ENCODE results near the gene USP46. TPM values are rescaled to one million over a fixed set of nuclear protein-coding genes. Genes with fewer than 3 reads are reported as not detected.

Gene USP46
- total and polyA plus RNA-seq, 2 of the 4 experiments (the other 2 are of a cell fraction) = 9.3 to 15.4 TPM

- Histone ChIP-seq H3K9me1 (ENCODE audit: insufficient read depth, low read length) (peaks cover 15% of the 10 kb centered on the region), H4K8ac (ENCODE audit: low read depth in 2 of 2, low read length in 2 of 2) (no peak overlapping the region), H3K4ac (ENCODE audit: low read depth, low read length) (no peak overlapping the region), H4K20me1 (ENCODE audit: insufficient read depth, low read length) (peaks cover 76% of the 10 kb centered on the region), H3K18ac (ENCODE audit: low read depth, low read length) (no peak overlapping the region), H3K79me1 (ENCODE audit: low read depth in 1 of 2, low read length in 2 of 2) (peaks cover 33 to 75% of the 10 kb centered on the region in 2 experiments), H2AK5ac (ENCODE audit: low read depth, low read length) (no peak overlapping the region), H3K23ac (ENCODE audit: low read depth, low read length) (no peak overlapping the region), H3K14ac (replicated peaks; ENCODE audit: low read depth, low read length) (no peak overlapping the region), H2BK5ac (ENCODE audit: low read depth, low read length, poor library complexity, severe bottlenecking) (no peak overlapping the region), H3K36me3 (ENCODE audit: control insufficient read depth, insufficient read depth, low read length) (peaks cover 1% of the 10 kb centered on the region; the same call in 1 of the 2 replicates), H3K9ac (ENCODE audit: low read depth, low read length) (no peak overlapping the region), H2AFZ (replicated peaks; ENCODE audit: low read length, poor library complexity) (no peak overlapping the region), H3K4me2 (ENCODE audit: low read depth, low read length) (no peak overlapping the region), H3K27me3 (ENCODE audit: control insufficient read depth, insufficient read depth, low read length) (no peaks in the 10 kb centered on the region), H3K27ac (ENCODE audit: insufficient read depth, low read length) (no peak overlapping the region), H2AK9ac (replicated peaks; ENCODE audit: low read depth, low read length, poor library complexity) (no peak overlapping the region), H2BK120ac (ENCODE audit: low read depth, low read length) (no peak overlapping the region), H3K56ac (ENCODE audit: extremely low read depth, insufficient read depth, low read length) (no peak overlapping the region), H4K5ac (ENCODE audit: low read depth, low read length) (no peak overlapping the region), H2BK20ac (ENCODE audit: low read depth, low read length) (no peak overlapping the region), H2BK15ac (ENCODE audit: low read depth, low read length) (no peak overlapping the region), H3K9me3 (ENCODE audit: control insufficient read depth, insufficient read depth, low read length) (no peaks in the 10 kb centered on the region), H4K91ac (ENCODE audit: insufficient read depth, low read depth, low read length) (no peak overlapping the region), H3K4me3 (ENCODE audit: insufficient read depth, low read depth, low read length) (no peak overlapping the region), H3K4me1 (ENCODE audit: control insufficient read depth, insufficient read depth, low read length) (peaks cover 16% of the 10 kb centered on the region)
- dilution Hi-C loops (cut with HindIII; ENCODE audit: low sequenced_read_pairs, unreplicated experiment) = no loop called here
- CTCF ChIA-PET = no interaction called here
- WGBS, 2 experiments (ENCODE audit: extremely low coverage in 2 of 2, insufficient read length in 1 of 2) = no CpG with 5 or more reads among the region's 3 CpGs
- no TSS peak for BruUV-seq (replicated peaks)
- intact Hi-C loops (cut with micrococcal nuclease) = no loop called here
- POLR2A ChIA-PET (ENCODE audit: unreplicated experiment) = no interaction called here
- DNase-seq = no peak
- in situ Hi-C loops (cut with MboI; ENCODE audit: low sequenced_read_pairs) = no loop called here
- no peak for ATAC-seq (ENCODE audit: low read depth)
- TF ChIP-seq CHD1 (IDR thresholded peaks at IDR 0.05; ENCODE audit: low read depth, low read length) (no peak), SMC3 (IDR thresholded peaks at IDR 0.05; ENCODE audit: low read depth, low read length) (no peak), RCOR1 (IDR thresholded peaks at IDR 0.05; ENCODE audit: insufficient replicate concordance, low read length) (no peak)
Observed at GRCh38 chr4:52646096-52646495, 13.0 kb downstream of the USP46 start.
